Omental fat pad (tissue), 4 donors: ENCODE data around the gene CLBA1. TPM values are rescaled to one million over a fixed set of nuclear protein-coding genes. Genes with fewer than 3 reads are reported as not detected.

ENCODE experiments used
- ATAC-seq: fragments of 150-250 bp; one replicate; pipeline ENCODE4 v1.9.1; 2016; ENCODE audit warnings: mild to moderate bottlenecking, moderate library complexity; ENCODE audit not compliant: low FRiP score
- DNase-seq: peaks from one replicate; pipeline ENCODE4 v3.0.0-alpha.2; 2019; ENCODE audit warnings: low spot score
- total RNA-seq, 4 donors: library from RNA; depleted of rRNA; stranded (reverse); fragments of >200 nt; gene quantifications; one replicate each; pipeline ENCODE4 v1.1.0, GENCODE V29; 2016
- TF ChIP-seq, protein P1 (sequence below), 3 donors: fragments of 450-650 bp; IDR thresholded peaks; one replicate each; pipeline ENCODE4 v1.5.1; 2016 to 2017; ENCODE audit warnings: antibody characterized with exemption in 3 of 3, mild to moderate bottlenecking in 3 of 3, moderate library complexity in 2 of 3

The CLBA1 gene
- total RNA-seq, 4 donors from 2014 or later: 2.5 to 6.1 (median 3.3) TPM

DNA sequence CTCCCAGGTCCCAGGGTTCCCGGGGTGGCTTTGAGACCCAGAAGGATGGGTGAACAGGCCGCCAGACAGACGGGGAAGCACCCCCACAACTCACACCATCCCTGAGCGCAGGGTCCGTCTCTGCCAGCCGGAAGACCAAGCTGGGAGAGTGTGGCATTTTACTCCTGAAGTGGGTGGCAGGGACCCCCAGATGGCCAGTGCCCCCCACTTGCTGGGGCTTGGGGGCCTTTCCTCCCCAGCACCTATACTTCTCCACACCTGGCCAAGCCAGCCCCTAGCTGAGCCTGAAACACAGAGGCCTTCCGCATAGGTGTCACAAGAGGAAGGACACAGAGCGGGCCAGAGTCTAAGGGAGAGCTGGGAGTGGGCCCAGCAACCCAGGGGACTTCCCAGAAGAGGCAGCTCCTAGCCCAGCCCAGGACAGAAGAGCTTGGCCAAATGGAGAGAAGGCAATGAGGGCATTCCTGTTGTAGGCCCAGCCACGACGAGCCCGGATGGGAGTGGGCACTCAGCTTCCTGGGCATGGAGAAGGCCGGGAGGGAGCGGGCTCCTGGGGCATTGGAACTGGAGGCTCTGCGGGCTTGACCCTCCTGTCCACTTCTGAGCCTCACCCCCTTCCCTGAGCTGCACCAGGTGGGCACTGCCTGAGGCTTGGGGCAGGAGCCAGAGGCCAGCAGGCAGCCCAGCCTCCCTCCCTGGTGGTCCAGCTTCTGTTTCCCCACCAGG is 10.8 kb upstream of the CLBA1 start:
- no peak for DNase-seq
- TF ChIP-seq, protein P1, sequence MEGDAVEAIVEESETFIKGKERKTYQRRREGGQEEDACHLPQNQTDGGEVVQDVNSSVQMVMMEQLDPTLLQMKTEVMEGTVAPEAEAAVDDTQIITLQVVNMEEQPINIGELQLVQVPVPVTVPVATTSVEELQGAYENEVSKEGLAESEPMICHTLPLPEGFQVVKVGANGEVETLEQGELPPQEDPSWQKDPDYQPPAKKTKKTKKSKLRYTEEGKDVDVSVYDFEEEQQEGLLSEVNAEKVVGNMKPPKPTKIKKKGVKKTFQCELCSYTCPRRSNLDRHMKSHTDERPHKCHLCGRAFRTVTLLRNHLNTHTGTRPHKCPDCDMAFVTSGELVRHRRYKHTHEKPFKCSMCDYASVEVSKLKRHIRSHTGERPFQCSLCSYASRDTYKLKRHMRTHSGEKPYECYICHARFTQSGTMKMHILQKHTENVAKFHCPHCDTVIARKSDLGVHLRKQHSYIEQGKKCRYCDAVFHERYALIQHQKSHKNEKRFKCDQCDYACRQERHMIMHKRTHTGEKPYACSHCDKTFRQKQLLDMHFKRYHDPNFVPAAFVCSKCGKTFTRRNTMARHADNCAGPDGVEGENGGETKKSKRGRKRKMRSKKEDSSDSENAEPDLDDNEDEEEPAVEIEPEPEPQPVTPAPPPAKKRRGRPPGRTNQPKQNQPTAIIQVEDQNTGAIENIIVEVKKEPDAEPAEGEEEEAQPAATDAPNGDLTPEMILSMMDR (IDR thresholded peaks at IDR 0.05): no peak
- ATAC-seq: no peak

DNA sequence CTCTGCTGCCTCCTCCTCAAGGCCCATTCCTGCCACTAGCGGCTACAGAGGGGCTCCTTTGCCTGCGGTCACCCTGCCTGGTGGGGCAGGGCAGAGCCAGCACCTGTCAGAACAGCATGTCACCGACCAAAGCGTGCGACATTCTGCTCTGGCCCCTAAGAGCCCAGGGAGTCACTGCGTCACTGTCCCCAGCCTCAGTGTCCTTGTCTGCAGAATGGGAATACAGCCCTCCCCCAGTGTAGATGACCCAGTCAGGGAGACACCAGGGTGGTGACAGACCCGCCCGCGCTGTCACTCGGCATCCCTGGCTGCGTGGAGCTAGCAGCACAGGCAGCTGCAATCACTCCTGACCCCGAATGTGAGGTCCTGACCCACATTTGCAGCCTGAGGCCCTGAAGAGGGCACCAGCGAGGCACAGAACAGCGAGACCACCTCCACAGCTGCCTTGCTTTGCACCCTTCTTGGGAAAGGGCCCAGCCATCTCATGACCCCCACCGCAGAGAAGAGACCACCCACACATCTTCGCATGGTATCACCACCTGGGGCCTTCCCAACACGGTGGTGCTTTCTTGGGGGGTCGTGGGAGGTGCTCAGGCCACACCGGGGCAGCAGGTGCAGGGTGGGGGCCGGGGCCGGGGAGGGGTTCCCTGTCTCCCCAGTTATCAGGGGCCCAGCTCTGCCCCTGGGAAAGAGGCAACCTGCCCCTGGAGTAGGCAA is 9.9 kb upstream of the CLBA1 start:
- TF ChIP-seq, protein P1 (IDR thresholded peaks at IDR 0.05): no peak
- DNase-seq: no peak

DNA sequence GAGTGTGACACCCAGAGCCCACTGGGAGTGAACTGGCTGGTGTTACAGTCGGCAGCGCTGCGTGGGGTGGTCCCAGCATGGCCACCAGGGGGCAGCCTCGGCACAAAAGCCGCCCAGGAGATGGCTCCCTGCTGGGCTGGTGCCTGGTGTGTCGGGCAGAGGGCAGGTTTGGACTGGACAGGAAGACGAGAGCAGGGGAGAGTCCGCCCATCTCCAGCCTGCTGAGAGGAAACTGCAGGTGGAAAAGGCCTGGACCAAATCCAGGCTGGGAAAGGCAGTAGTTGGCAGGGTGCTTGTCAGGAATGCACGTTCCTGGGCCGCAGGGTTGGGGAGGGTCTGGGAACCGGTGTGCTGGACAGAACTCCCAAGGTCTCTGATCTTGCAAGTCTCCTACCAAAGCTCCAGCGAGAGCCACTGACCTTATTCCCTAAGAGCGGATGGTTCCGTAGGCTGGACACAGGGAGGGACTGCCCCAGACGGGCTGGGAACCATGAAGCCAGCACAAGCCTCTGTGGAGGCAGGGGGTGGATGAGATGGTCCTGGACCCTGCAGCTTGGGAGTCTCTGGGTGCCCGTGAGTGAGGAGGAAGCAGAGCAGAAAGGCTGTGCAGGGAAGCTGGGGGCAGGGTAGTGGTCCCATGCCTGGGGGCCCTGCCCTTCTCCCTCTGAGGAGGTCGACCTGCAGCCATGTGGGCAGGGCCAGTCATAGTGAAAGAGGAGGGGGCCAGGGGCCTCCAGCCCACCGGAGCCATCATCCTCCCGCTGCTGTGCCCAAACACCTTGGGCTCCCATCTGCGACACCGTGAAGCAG is 9.2 kb upstream of the CLBA1 start:
- TF ChIP-seq, protein P1 (IDR thresholded peaks at IDR 0.05): peak in 2 of 3 donors; percentile 68 to 83
- DNase-seq: peak; percentile 75

More for the DNA sequence above, 9.9 kb upstream of the CLBA1 start:
- no peak for ATAC-seq

DNA sequence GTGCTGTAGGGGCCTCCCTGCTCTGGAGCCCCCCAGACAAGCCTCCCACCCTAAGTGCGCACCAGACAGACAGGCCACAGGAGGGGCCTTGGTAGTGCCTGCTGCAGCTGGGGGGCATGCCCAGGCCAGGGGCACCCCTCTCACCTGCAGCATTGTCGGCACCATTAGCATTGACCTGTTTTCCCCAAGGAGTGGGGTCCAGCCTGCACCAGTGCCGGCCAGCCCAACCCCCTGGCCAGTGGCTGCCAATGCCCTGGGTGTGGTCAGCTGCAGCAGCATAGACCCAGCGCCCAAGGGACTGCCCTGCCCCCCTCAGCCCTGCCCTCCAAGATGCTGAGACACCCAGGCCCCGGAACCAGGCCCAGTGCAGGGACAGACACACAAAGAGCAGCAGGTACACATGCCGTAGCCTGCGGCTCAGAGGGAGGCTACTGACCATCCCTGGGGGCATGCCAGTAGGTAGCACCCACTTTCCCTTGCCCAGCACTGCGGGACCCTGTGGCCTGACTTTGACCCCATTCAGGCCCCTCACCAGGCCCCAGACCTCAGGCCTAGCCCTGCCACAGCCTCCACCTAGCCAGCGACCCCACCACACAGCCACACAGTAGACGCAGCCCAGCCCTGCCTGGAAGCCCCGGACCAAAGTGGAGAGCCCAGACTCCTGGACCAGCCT is 8.4 kb upstream of the CLBA1 start:
- ATAC-seq (no peak), DNase-seq (no peak)
- TF ChIP-seq, protein P1 (IDR thresholded peaks at IDR 0.05): no peak

More for the DNA sequence above, 9.2 kb upstream of the CLBA1 start:
- peak; percentile 30 for ATAC-seq

DNA sequence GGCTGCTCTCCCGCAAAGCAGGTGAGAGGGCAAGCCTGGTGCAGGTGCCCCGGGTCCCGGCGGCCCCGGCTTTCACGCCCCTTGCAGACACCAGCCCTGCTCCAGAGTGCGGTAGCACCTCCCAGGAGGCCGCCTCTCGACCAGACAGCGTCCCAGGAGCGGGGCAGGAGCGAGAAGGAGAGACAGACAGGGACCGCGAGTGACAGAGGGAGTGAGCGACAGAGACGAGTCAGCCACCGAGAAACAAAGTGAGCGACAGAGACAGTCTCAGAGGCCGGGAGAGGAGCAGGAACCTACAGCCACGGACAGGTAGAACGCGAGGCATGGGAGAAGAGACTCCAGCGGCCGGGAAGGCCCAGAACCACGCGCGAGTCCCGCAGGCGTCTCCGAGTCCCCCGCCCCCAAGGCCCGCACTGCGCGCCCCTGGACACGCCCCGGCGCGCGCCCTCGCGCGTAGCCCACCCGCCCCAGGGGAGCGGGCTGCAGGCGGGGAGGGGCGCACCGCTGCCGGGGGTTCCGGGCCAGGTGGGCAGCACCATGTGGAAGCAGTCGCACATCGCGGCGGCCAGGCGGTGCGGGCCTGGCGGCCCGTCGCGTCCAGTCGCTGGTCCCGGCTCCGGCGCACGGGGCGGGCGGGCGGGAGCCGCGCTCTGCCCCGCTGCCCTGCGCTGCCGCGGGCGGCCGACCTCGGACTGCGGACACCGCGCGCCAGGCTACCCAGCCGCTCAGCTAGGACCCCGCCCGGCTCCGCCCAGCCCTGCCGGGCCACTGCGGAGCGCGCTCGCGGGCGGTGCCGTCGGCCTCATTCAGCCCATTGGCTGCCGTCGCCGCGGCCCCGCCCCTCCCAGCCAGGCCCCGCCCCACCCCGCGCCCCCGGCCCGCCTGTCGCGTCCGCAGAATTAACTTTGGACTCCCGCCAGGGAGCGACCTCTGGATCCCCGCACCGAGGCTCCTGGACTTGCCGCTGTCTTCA is 7.6 kb upstream of the CLBA1 start, which contains the start of gene AHNAK2:
Gene AHNAK2, minus strand, starts transcription at position 694 of the 973 bp plus-strand sequence. Its CDS starts 137 bp downstream, at position 557.
- no peak for DNase-seq
- peak; percentile 66 for ATAC-seq
- TF ChIP-seq, protein P1 (IDR thresholded peaks at IDR 0.05): no peak
